HL-60/S4 treated with retinoic acid at 250 ng/mL for 4 days and 3 days (cell line): ENCODE data around the gene ST3GAL3.

Source experiments
- in situ Hi-C: fragments of 300-500 bp; cut with MboI; formaldehyde crosslinking; loops from 2 replicates; pipeline ENCODE4 v1.7.0; 2022; ENCODE audit warnings: low sequenced_read_pairs

ST3GAL3 gene

DNA sequence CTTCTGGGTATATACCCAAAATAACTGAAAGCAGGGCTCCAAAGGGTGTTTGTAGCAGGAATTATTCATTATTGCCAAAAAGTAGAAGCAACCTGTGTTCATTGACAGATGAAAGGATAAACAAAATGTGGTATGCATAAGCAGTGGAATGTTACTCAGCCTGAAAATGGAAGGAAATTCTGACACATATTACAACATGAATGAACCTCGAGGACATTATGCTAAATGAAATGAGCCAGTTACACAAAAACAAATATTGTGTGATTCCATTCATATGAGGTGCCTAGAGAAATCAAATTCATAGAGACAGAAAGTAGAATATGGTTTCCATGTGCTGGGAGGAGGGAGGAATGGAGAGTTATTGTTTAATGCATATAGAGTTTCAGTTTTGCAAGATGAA, 140.0 kb downstream of the ST3GAL3 start:
- in situ Hi-C loops = no loop called here

- in situ Hi-C loops = no loop called here
These were observed 140.5 kb downstream of the ST3GAL3 start for GRCh38 chr1:43847882-43848281.

DNA sequence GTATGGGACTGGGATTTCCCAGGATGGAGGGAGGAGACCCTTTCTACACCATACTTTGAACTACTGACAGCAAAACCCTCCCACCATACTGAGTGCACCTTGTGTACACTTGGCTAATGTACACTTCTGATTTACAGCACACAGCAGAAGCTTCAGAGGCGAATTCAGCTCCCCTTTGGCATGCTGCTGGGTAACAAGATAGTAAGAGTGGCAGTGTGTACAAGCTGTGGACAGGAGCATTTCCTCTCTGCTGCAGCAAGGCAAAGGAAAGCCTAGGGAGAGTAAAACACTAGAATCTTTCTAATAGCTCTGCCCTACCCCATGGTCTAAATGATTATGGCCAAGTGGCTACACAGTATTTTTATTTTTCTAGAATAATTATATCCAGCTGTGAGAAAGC, 142.3 kb downstream of the ST3GAL3 start:
- in situ Hi-C loops = no loop called here

GRCh38 chr1:43850591-43851233, 143.4 kb downstream of the ST3GAL3 start:
- in situ Hi-C loops = no loop called here

- in situ Hi-C loops = no loop called here
These were observed 144.4 kb downstream of the ST3GAL3 start for GRCh38 chr1:43851561-43852338.

DNA sequence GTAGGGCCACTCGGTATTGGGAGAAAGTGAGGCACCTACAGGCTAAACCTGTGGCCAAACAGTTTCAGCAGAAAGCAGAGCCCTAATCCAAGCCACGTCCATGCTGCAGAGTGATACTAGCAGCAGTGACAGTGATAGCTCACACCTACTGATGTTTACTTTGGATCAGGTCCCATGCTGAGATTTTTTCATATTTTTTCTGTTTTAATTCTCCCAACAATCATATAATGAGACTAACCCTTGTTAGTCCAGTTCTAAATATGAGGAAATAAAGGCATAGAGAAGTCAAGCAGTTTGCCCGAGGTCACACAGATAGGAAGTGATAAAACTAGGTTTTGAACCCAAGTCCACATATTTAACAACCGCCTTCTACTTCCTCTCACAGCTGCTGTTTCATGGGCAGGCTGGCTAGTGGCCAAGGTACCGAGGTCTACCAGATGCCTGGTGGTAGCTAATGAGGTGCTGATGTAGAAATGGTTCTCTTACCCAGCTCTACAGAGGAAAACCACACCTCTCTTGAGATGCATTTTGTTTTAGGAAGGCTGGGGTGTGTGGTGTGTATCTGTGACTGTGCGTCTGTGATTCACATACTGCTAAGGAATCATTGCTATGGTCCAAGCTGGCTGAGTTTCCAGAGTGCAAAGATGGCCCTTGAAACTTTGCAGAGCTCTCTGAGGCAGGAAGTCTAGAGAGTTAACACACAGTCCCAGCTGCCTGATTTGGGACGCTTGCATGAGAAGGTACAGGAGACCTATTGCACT, 146.0 kb downstream of the ST3GAL3 start:
- in situ Hi-C loops = no loop called here

GRCh38 chr1:43854473-43854872, 147.1 kb downstream of the ST3GAL3 start:
- in situ Hi-C loops = no loop called here

DNA sequence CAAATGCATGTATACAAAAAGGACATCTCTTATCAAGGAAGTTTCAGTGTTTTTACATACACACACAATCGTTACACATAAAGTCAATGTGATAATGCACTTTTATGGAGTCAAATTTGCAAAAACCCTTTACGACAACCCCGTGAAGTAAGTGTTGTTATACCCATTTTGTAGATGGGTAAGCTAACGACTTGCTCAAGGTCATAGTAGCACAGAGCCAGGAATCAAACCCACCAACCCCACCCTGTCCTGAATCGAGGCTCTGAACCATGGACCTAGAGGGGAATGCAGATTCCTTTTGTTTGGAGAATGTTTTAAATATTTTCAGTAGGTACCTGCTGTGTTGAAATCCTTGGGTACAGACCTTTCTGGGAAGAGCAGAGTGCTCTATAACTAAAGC, 148.9 kb downstream of the ST3GAL3 start:
- in situ Hi-C loops = no loop called here

DNA sequence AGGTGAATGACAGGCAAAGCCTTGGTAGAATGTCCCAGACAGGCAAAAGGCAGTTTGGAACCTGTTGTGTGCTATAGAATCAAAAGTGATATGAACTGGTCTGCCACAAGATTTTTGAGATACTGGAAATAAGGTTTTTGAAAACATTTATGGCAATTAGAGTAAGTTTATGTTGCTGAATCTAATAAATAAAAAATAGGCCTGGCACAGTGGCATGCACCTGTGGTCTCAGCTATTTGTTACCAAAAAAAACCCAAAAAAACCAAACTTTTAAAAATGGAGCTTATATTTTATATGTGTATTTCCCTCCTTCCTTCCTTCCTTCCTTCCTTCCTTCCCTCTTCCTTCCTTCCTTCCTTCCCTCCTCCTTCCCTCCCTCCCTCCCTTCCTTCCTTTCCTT, 149.8 kb downstream of the ST3GAL3 start:
- in situ Hi-C loops = no loop called here

DNA sequence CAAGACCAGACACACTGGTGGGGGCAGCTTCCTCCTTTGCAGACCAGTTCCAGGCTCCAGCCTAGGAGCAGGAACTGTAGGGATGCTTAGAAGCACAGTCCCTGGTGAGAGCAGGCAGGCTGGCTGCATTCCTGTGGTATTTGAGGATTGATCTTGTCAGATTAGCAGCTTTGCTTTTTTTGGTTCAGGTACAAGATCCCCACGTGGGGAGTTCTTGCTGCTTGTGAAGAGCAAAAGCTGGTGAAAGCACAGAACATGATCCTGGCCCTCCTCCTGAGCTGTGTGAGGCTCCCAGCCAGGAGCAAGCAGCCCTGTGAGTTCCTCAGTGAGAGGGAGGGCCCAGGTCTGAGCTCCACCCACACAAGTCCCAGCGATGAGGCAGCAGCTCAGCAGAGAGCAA, 151.0 kb downstream of the ST3GAL3 start:
- in situ Hi-C loops = no loop called here

DNA sequence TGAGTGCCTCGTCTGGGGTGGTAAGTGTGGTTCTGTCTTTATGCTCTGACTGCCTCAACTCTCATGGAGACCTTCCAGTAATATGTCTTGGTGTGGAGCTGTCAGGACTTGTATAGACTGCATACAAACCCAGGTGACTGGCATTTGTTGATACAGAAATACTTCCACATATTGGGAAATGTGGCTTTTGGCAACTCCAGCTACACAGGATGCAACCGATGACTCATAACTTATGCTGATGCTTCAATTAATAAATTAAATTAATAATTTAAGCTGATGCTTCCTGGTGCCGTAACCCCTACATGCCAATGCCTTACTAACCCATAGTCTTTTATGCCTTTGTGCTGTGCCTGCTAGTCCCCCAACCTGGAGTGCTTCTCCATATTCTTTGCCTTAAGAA, 154.0 kb downstream of the ST3GAL3 start:
- in situ Hi-C loops = no loop called here

GRCh38 chr1:43861988-43862735, 154.8 kb downstream of the ST3GAL3 start:
- in situ Hi-C loops = no loop called here

DNA sequence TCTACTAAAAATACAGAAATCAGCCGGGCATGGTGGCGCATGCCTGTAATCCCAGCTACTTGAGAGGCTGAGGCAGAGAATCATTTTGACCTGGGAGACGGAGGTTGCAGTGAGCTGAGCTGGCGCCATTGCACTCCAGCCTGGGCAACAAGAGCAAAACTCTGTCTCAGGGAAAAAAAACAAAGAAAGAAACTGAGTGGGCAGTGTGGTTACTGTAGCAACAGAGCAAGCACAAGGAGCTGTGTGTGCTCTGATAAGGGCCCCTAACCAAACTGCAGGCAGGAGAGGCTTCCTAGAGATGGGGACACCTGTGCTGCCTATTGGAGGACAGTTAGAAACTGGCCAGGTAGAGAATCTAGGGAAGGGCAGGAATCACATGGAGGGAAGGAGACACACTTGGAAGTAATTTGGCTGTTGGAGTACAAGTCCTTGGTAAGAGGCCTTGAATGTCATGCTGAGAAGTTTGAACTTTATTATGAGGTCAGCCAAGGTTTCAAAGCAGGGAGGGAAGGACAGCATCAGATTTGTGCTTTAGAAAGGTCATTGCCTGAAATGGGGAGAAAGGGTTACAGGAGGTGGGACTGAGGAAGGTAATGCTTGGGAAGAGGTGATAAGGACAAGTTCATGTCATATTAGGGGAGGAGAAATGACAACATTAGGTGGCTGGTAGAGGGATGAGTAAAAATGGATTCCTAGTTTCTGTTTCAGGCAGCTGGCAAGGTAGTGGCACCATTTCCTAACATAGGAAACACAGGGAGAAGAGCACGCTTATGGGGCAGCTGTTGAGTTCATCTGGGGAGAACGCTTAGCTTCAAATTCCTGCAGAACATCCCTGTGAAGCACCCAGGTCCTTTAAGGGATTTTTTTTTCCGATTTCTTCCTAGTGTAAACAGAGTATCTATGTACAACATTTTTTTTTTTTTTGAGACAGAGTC, 157.0 kb downstream of the ST3GAL3 start:
- in situ Hi-C loops = no loop called here

DNA sequence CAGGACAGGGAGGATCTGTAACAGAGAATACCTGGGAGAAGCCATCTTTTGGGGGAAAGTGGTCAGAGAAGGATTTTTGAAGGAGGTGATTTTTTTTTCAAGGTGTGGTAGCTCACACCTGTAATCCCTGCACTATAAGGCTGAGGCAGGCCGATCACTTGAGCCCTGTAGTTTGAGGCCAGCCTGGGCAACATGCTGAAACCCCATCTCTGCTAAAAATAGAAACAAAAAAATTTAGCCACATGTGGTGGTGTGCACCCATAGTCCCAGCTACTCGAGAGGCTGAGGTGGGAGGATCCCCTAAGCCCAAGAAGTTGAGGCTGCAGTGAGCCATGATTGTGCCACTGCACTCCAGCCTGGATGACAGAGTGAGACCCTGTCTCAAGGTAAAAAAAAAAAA, 158.9 kb downstream of the ST3GAL3 start:
- in situ Hi-C loops = no loop called here

GRCh38 chr1:43867976-43868740, 160.8 kb downstream of the ST3GAL3 start:
- in situ Hi-C loops = no loop called here

- in situ Hi-C loops = no loop called here
These were observed 161.4 kb downstream of the ST3GAL3 start for GRCh38 chr1:43868741-43869067.

DNA sequence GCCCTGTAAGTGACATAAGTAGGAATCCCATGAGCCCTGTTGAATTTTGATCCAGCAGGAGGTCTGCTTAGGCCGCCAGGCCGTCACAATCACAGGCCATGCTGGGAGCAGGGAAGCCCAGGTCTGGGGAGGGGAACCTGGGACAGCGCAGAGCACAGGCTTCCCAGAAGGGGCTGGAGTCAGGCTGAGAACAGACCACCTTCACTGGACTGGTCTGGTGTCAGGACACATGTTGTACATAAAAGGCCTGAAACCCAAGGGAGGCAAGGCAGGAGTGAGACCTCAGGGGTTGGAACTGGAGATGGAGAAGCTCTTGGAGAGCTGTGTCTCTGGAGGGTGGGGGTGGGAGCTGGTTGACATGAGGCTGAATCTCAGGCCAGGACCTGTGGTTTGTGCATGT, 163.0 kb downstream of the ST3GAL3 start:
- in situ Hi-C loops = no loop called here

- in situ Hi-C loops = no loop called here
These were observed 164.0 kb downstream of the ST3GAL3 start for GRCh38 chr1:43871181-43871910.

DNA sequence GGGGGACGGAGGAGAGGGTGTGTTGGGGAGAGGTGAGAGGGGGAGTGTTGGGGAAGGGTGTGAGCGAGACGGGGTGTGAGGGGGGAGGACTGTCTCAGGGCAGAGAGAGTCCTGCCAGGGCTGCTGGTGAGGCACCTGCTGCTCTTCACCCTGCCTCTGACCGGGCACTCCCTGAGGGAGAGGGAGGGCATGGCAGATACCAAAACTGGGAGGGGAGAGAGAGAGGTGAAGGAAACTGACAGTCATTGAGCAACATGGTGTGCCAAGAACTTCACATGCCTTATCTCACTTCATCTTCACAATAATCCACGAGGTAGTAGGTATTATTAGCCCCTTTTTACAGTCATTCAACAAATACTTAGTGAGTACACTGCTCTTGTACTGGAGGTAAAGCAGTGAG, 164.9 kb downstream of the ST3GAL3 start:
- in situ Hi-C loops = no loop called here
